Uterus (tissue), 4 donors: ENCODE results near the gene PTCSC3. TPM values are rescaled to one million over a fixed set of nuclear protein-coding genes. Genes with fewer than 3 reads are reported as not detected.

Experiments
- DNase-seq, 2 donors: peaks; one replicate each; pipeline ENCODE4 v3.0.0-alpha.2; 2019 to 2020
- H3K27ac ChIP-seq, 2 donors: fragments of 200-600 bp; sonication (generic); 1 replicate in 1 of 2; 2 replicates in 1 of 2; pipeline ENCODE4 v1.5.1; 2016 to 2018
- H3K27me3 ChIP-seq, 2 donors: fragments of 200-600 bp; sonication (generic); one replicate each; pipeline ENCODE4 v1.5.1; 2018 to 2019; ENCODE audit warnings: control low read depth in 1 of 2
- H3K36me3 ChIP-seq, 2 donors: fragments of 200-600 bp; sonication (generic); one replicate each; pipeline ENCODE4 v1.5.1; 2019; ENCODE audit warnings: control low read depth in 1 of 2
- H3K4me1 ChIP-seq, 2 donors: fragments of 200-600 bp; sonication (generic); one replicate each; pipeline ENCODE4 v1.5.1; 2018 to 2019; ENCODE audit warnings: control low read depth in 1 of 2
- H3K4me3 ChIP-seq, 2 donors: fragments of 200-600 bp; sonication (generic); 1 replicate in 1 of 2; 2 replicates in 1 of 2; pipeline ENCODE4 v1.5.1; 2018 to 2019; ENCODE audit warnings: mild to moderate bottlenecking in 1 of 2
- H3K9me3 ChIP-seq, 2 donors: fragments of 200-600 bp; sonication (generic); one replicate each; pipeline ENCODE4 v1.5.1; 2019; ENCODE audit warnings: control low read depth in 1 of 2
- CTCF ChIP-seq, 4 experiments: fragments of 200-600 bp in 2 of 4; fragments of 450-650 bp in 2 of 4; sonication (generic) in 2 of 4; IDR thresholded peaks; one replicate each; pipeline ENCODE4 v1.5.1; 2016 to 2019; ENCODE audit warnings: antibody characterized with exemption in 4 of 4, mild to moderate bottlenecking in 2 of 4, moderate library complexity in 1 of 4
- POLR2A ChIP-seq, 2 donors: fragments of 450-650 bp; IDR thresholded peaks; one replicate each; pipeline ENCODE4 v1.6.1; 2016; ENCODE audit warnings: antibody characterized with exemption in 2 of 2, mild to moderate bottlenecking in 1 of 2, moderate library complexity in 1 of 2
- intact Hi-C: fragments of 100-400 bp; cut with DNase I; formaldehyde crosslinking; loops from one replicate; pipeline ENCODE4 v1.15.1; 2023; ENCODE audit warnings: low total_unique reads
- total RNA-seq, 4 donors: library from RNA; depleted of rRNA in 3 of 4; stranded (reverse); fragments of >200 nt in 3 of 4; gene quantifications; one replicate each; pipeline versions ENCODE4 v1.1.0 to v1.2.4, GENCODE V29; 2014 to 2023
- donor health status: DM: yes; HTN: yes; CAD: no.

PTCSC3 gene
- total RNA-seq, 4 donors from 2014 or later, result not detected

GRCh38 chr14:36096090-36096489 lies 80.4 kb downstream of the PTCSC3 start:
- Histone ChIP-seq H3K4me3 (no peak overlapping the region), H3K27me3 (no peaks in the 10 kb centered on the region), H3K36me3 (no peaks in the 10 kb centered on the region), H3K4me1 (no peaks in the 10 kb centered on the region), H3K9me3 (no peaks in the 10 kb centered on the region), H3K27ac (no peak overlapping the region)
- intact Hi-C loops, result no loop called here
- no peak for TF ChIP-seq CTCF (IDR thresholded peaks at IDR 0.05)
- no peak for TF ChIP-seq POLR2A (IDR thresholded peaks at IDR 0.05)
- no peak for DNase-seq

GRCh38 chr14:36094963-36095362 lies 81.6 kb downstream of the PTCSC3 start:
- H3K4me3 ChIP-seq, result no peak overlapping the region
- H3K36me3 ChIP-seq, result no peaks in the 10 kb centered on the region
- intact Hi-C loops, result no loop called here
- no peaks in the 10 kb centered on the region for H3K27me3 ChIP-seq
- H3K27ac ChIP-seq, result no peak overlapping the region
- no peak for DNase-seq
- no peak for TF ChIP-seq POLR2A (IDR thresholded peaks at IDR 0.05)
- no peaks in the 10 kb centered on the region for H3K4me1 ChIP-seq
- H3K9me3 ChIP-seq, result no peaks in the 10 kb centered on the region

DNA sequence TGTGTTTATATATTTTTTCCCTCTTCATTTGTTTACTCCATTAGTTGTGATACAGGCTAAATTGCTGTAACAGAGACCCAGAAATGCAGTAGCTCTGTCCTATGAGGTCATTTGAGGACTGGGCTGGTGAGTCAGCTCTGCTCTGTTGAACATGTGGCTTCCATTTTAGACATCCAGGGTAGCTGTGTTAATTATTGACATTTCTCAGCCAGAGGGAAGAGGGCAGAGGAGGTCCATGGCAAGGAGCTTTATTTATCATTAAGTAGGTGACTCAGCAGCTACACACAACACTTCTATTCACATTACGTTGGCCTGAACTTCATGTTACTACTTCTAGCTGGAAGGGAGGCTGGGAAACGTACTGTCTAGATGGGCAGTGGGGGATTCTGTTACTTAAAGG lies 85.4 kb downstream of the PTCSC3 start:
- Histone ChIP-seq H3K27me3 (no peaks in the 10 kb centered on the region), H3K4me3 (no peak overlapping the region), H3K27ac (no peak overlapping the region), H3K36me3 (no peaks in the 10 kb centered on the region), H3K4me1 (no peaks in the 10 kb centered on the region), H3K9me3 (no peaks in the 10 kb centered on the region)
- no peak for DNase-seq
- no peak for TF ChIP-seq CTCF (IDR thresholded peaks at IDR 0.05)
- no peak for TF ChIP-seq POLR2A (IDR thresholded peaks at IDR 0.05)
- intact Hi-C loops, result no loop called here

- Histone ChIP-seq H3K27me3 (no peaks in the 10 kb centered on the region), H3K4me1 (no peaks in the 10 kb centered on the region), H3K9me3 (no peaks in the 10 kb centered on the region), H3K27ac (no peak overlapping the region), H3K36me3 (no peaks in the 10 kb centered on the region), H3K4me3 (no peak overlapping the region)
- DNase-seq, result no peak
- TF ChIP-seq POLR2A (IDR thresholded peaks at IDR 0.05) (no peak), CTCF (IDR thresholded peaks at IDR 0.05) (no peak)
- intact Hi-C loops, result no loop called here
Observed at GRCh38 chr14:36087411-36087810, 89.1 kb downstream of the PTCSC3 start.

DNA sequence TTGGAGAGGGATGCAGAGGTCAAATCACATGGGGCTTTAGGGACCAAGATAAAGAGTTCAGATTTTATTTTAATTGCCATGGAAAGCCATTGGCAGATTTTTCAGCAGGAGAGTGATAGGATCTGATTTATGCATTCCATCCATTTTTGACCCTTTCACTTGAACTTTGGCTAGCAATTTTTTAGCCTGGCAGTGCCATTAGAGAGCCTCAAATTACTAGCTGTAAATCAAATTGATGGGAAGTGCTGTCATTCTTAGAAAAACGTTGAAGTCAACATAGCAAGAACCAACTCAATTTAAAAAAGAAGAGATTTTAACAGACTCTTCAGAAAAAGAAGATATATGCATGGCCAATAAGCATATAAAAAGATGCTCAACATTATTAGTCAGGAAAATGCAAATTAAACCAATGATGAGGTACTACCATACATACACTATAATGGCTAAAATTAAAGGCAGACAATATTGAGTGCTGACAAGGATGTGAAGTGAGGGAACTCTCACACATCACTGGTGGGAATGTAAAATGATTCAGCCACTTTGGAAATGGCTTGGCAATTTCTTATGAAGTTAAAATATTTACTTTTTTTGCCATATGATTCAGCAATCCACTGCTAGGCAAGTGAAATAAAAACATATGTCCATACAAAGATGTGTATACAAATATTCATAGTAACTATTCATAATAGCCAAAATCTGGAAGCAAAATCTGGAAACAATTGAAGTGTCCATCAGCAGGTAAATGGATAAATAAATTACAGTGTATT lies 89.7 kb downstream of the PTCSC3 start:
- no peaks in the 10 kb centered on the region for H3K9me3 ChIP-seq
- H3K4me3 ChIP-seq, result no peak overlapping the region
- intact Hi-C loops, result no loop called here
- DNase-seq, result no peak
- H3K36me3 ChIP-seq, result no peaks in the 10 kb centered on the region
- TF ChIP-seq POLR2A (IDR thresholded peaks at IDR 0.05) (no peak), CTCF (IDR thresholded peaks at IDR 0.05) (no peak)
- no peak overlapping the region for H3K27ac ChIP-seq
- H3K4me1 ChIP-seq, result no peaks in the 10 kb centered on the region
- no peaks in the 10 kb centered on the region for H3K27me3 ChIP-seq
